ENCODE measurements around the gene APC2.

DNA sequence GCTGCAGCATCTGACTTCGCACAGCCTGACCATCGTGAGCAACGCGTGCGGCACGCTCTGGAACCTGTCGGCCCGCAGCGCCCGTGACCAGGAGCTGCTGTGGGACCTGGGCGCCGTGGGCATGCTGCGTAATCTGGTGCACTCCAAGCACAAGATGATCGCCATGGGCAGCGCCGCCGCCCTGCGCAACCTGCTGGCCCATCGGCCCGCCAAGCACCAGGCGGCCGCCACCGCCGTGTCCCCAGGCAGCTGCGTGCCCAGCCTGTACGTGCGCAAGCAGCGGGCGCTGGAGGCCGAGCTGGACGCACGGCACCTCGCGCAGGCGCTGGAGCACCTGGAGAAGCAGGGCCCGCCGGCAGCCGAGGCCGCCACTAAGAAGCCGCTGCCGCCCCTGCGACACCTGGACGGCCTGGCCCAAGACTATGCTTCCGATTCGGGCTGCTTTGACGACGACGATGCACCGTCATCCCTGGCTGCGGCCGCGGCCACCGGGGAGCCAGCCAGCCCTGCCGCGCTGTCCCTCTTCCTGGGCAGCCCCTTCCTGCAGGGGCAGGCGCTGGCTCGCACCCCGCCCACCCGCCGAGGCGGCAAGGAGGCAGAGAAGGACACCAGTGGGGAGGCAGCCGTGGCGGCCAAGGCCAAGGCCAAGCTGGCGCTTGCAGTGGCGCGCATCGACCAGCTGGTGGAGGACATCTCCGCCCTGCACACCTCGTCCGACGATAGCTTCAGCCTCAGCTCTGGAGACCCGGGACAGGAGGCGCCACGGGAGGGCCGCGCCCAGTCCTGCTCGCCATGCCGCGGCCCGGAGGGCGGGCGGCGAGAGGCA lies 15.5 kb downstream of the APC2 start:
- TF ChIP-seq CTCF (conservative IDR thresholded peaks at IDR 0.05; ENCODE audit: low read length) (no peak), EZH2phosphoT487 (IDR thresholded peaks at IDR 0.05; ENCODE audit: borderline replicate concordance, low read depth, low read length) (no peak)
